GM12891 (cell line): Measurements from ENCODE around the gene ADAM15.

ENCODE experiments used
- POLR2A ChIP-seq: IDR thresholded peaks from 2 replicates; pipeline ENCODE4 v1.6.1; 2011; ENCODE audit warnings: low read depth, low read length, control low read depth
- POLR2AphosphoS5 ChIP-seq: IDR thresholded peaks from 2 replicates; pipeline ENCODE4 v1.6.1; 2011; ENCODE audit warnings: low read depth, low read length, control low read depth
- POU2F2 ChIP-seq: IDR thresholded peaks from 2 replicates; pipeline ENCODE4 v1.6.1; 2011; ENCODE audit warnings: low read depth, mild to moderate bottlenecking, control low read depth, low read length, moderate library complexity
- SPI1 ChIP-seq: IDR thresholded peaks from 2 replicates; pipeline ENCODE4 v1.6.1; 2011; ENCODE audit warnings: low read depth, low read length, control low read depth
- TAF1 ChIP-seq: IDR thresholded peaks from 2 replicates; pipeline ENCODE4 v1.6.1; 2011; ENCODE audit warnings: low read depth, low read length, control low read depth

GRCh38 chr1:155050560-155051341 is at the start of gene ADAM15:
- TF ChIP-seq POLR2A (no peak), POLR2AphosphoS5 (no peak), TAF1 (no peak), SPI1 (no peak), POU2F2 (no peak)
